HepG2 (cell line): ENCODE results near the gene TET2. TPM values are rescaled to one million over a fixed set of nuclear protein-coding genes. Genes with fewer than 3 reads are reported as not detected.

Experiments used
- ATAC-seq: fragments of 200-7000 bp; cut with Tn5 transposase; 3 replicates; pipeline ENCODE4 v1.9.1; 2020; ENCODE audit warnings: mild to moderate bottlenecking, moderate library complexity
- BruUV-seq: library from RNA; stranded (reverse); fragments of 400-500 nt; replicated peaks from 2 replicates; lab custom pipeline; 2021; lab: Mats Ljungman, UMichigan
- CTCF ChIA-PET: fragments of 300-600 bp; formaldehyde crosslinking; extraction: SDS; loops from one replicate; lab custom pipeline; 2021; ENCODE audit warnings: low total read pairs, inconsistent platforms, low intra/inter-chr PET ratio; lab: Yijun Ruan, JAX
- POLR2A ChIA-PET: fragments of 350-600 bp; sonication (Branson Sonifier 250); formaldehyde crosslinking; loops from one replicate; lab custom pipeline; 2020; ENCODE audit warnings: antibody characterized with exemption, inconsistent platforms; lab: Yijun Ruan, JAX
- DNase-seq: peaks from one replicate; pipeline ENCODE4 v3.0.0-alpha.2; 2015; ENCODE audit warnings: low spot score
- FAIRE-seq: peaks from 3 replicates; lab custom pipeline; 2011; peaks lifted over from hg19 to GRCh38; lab: Jason Lieb, UNC
- H2AFZ ChIP-seq: one replicate; pipeline ENCODE4 v1.6.1; 2011; ENCODE audit warnings: low read length, inconsistent platforms
- H3K27ac ChIP-seq: fragments of 300-600 bp; 3 replicates; pipeline ENCODE4 v1.8.0; 2011; ENCODE audit warnings: mixed run types, mild to moderate bottlenecking, mixed read lengths, low read length, inconsistent platforms; ENCODE audit not compliant: insufficient read depth; ENCODE audit errors: extremely low read length
- H3K27me3 ChIP-seq, 2 experiments: fragments of 200-600 bp in 1 of 2; 2 replicates in 1 of 2; 3 replicates in 1 of 2; pipeline versions ENCODE4 v1.6.0 to v1.8.0; 2011; ENCODE audit warnings: low read length in 2 of 2, mild to moderate bottlenecking in 2 of 2, moderate library complexity in 2 of 2, inconsistent platforms in 1 of 2; ENCODE audit not compliant: insufficient read depth in 2 of 2, control insufficient read depth in 1 of 2
- H3K36me3 ChIP-seq, 2 experiments: fragments of 200-600 bp in 1 of 2; replicated peaks in 1 of 2; 2 replicates in 1 of 2; 3 replicates in 1 of 2; pipeline versions ENCODE4 v1.5.1 to v1.8.0; 2011; ENCODE audit warnings: low read length in 2 of 2, inconsistent platforms in 1 of 2; ENCODE audit not compliant: insufficient read depth in 2 of 2, control insufficient read depth in 1 of 2
- H3K4me1 ChIP-seq: 2 replicates; pipeline ENCODE4 v1.5.1; 2012; ENCODE audit warnings: low read length, inconsistent platforms; ENCODE audit not compliant: insufficient read depth
- H3K4me2 ChIP-seq: 2 replicates; pipeline ENCODE4 v1.6.0; 2011; ENCODE audit warnings: low read depth, low read length, inconsistent platforms
- H3K4me3 ChIP-seq, 3 experiments: fragments of 200-600 bp in 1 of 3; sonication (generic), shearing (Covaris generic) in 1 of 3; replicated peaks in 1 of 3; 2 replicates each; pipeline ENCODE4 v1.5.1; 2011 to 2016; ENCODE audit warnings: low read length in 3 of 3, inconsistent platforms in 2 of 3, low read depth in 2 of 3, mild to moderate bottlenecking in 2 of 3, control low read depth in 1 of 3, mixed read lengths in 1 of 3; ENCODE audit not compliant: insufficient read depth in 1 of 3
- H3K79me2 ChIP-seq: one replicate; pipeline ENCODE4 v1.6.1; 2011; ENCODE audit warnings: low read length, inconsistent platforms; ENCODE audit not compliant: insufficient read depth
- H3K9ac ChIP-seq: 2 replicates; pipeline ENCODE4 v1.6.0; 2011; ENCODE audit warnings: mild to moderate bottlenecking, low read depth, low read length, inconsistent platforms; ENCODE audit not compliant: insufficient read depth
- H3K9me3 ChIP-seq: 2 replicates; pipeline ENCODE4 v1.5.1; 2012; ENCODE audit warnings: mild to moderate bottlenecking, low read length
- H4K20me1 ChIP-seq: 2 replicates; pipeline ENCODE4 v1.6.0; 2011; ENCODE audit warnings: inconsistent platforms, mild to moderate bottlenecking, low read length, moderate library complexity; ENCODE audit not compliant: insufficient read depth
- HDAC6 ChIP-seq: fragments of 200-600 bp; sonication (generic); IDR thresholded peaks from 2 replicates; pipeline ENCODE4 v1.7.0; 2017; ENCODE audit warnings: mild to moderate bottlenecking, antibody characterized with exemption, low read length, low read depth
- IKZF1 ChIP-seq: fragments of 450-650 bp; IDR thresholded peaks from 2 replicates; pipeline ENCODE4 v1.7.1; 2016
- KLF13 ChIP-seq: sonication (generic); formaldehyde crosslinking; IDR thresholded peaks from 2 replicates; pipeline ENCODE4 v1.4.0; 2020; ENCODE audit warnings: mild to moderate bottlenecking, missing genetic modification reagents
- MXD4 ChIP-seq: IDR thresholded peaks from 2 replicates; pipeline ENCODE4 v1.6.1; 2016; ENCODE audit warnings: mild to moderate bottlenecking, missing biosample characterization, missing genetic modification reagents
- NFYB ChIP-seq: sonication (generic); formaldehyde crosslinking; IDR thresholded peaks from 2 replicates; pipeline ENCODE4 v1.4.0; 2020; ENCODE audit warnings: missing genetic modification reagents
- NR3C1 ChIP-seq: sonication (generic); formaldehyde crosslinking; IDR thresholded peaks from 2 replicates; pipeline ENCODE4 v1.4.0; 2020; ENCODE audit warnings: missing genetic modification reagents
- PTBP1 ChIP-seq: fragments of 200-400 bp; formaldehyde crosslinking; IDR thresholded peaks from 2 replicates; pipeline ENCODE4 v1.6.1; 2018; ENCODE audit warnings: low read length, low read depth; ENCODE audit not compliant: poor library complexity, severe bottlenecking
- RBM39 ChIP-seq: fragments of 200-400 bp; formaldehyde crosslinking; IDR thresholded peaks from one replicate; pipeline ENCODE4 v1.6.1; 2018; ENCODE audit warnings: antibody characterized with exemption, mild to moderate bottlenecking, low read depth, low read length; ENCODE audit not compliant: poor library complexity, severe bottlenecking
- SOX13 ChIP-seq, 3 experiments: fragments of 450-650 bp in 1 of 3; sonication (generic) in 1 of 3; formaldehyde crosslinking in 1 of 3; IDR thresholded peaks in 2 of 3; conservative IDR thresholded peaks in 1 of 3; 2 replicates each; pipeline versions ENCODE4 v1.5.0 to v1.6.1; 2016 to 2020; ENCODE audit warnings: antibody characterized with exemption in 1 of 3, mild to moderate bottlenecking in 1 of 3, missing compliant biosample characterization in 1 of 3, missing genetic modification reagents in 1 of 3, moderate library complexity in 1 of 3
- TP53 ChIP-seq: sonication (generic); formaldehyde crosslinking; conservative IDR thresholded peaks from 2 replicates; pipeline ENCODE4 v1.4.0; 2020; ENCODE audit warnings: missing genetic modification reagents
- U2AF1 ChIP-seq: fragments of 200-400 bp; formaldehyde crosslinking; optimal IDR thresholded peaks from 2 replicates; pipeline ENCODE3; 2017; ENCODE audit warnings: mild to moderate bottlenecking, low read depth, low read length
- ZNF253 ChIP-seq: sonication (generic); formaldehyde crosslinking; IDR thresholded peaks from 2 replicates; pipeline ENCODE4 v1.8.0; 2022; ENCODE audit warnings: mild to moderate bottlenecking, missing genetic modification reagents, borderline replicate concordance
- ZNF567 ChIP-seq: sonication (generic); formaldehyde crosslinking; IDR thresholded peaks from 2 replicates; pipeline ENCODE4 v1.8.1; 2023; ENCODE audit warnings: mild to moderate bottlenecking, missing genetic modification reagents, borderline replicate concordance
- ZNF629 ChIP-seq: sonication (generic); formaldehyde crosslinking; conservative IDR thresholded peaks from 2 replicates; pipeline ENCODE4 v1.5.0; 2020; ENCODE audit warnings: missing genetic modification reagents
- ZNF678 ChIP-seq: sonication (generic); formaldehyde crosslinking; IDR thresholded peaks from 2 replicates; pipeline ENCODE4 v1.4.0; 2020; ENCODE audit warnings: mild to moderate bottlenecking, missing genetic modification reagents
- WGBS: methylation state at CpG from one replicate; pipeline ENCODE4 v1.1.6; 2017; ENCODE audit warnings: low lambda C conversion rate; 5-methylcytosine and 5-hydroxymethylcytosine counted together
- in situ Hi-C: cut with HindIII; loops from 2 replicates; pipeline ENCODE4 v1.10.0; 2017; ENCODE audit warnings: low pct_unique_long_range_greater_than_20kb; ENCODE audit not compliant: extremely low pct_ligation_motif_present
- intact Hi-C: fragments of 100-400 bp; cut with micrococcal nuclease; formaldehyde crosslinking; loops from one replicate; pipeline ENCODE4 v1.10.0; 2022; ENCODE audit not compliant: unreplicated experiment
- polyA plus RNA-seq, 8 experiments: library from polyadenylated mRNA; depleted of rRNA in 3 of 8; stranded (reverse) in 7 of 8; unstranded in 1 of 8; fragments of >200 nt; fragmentation: Illumina TruSeq in 4 of 8; extraction: Trizol in 4 of 8; gene quantifications; 2 replicates each; pipeline versions ENCODE4 v1.2.1 to v1.2.3, GENCODE V29; 2011 to 2016; ENCODE audit warnings: low read depth in 4 of 8, missing spikeins in 1 of 8, mixed read lengths in 1 of 8; ENCODE audit not compliant: insufficient read depth in 1 of 8
- total RNA-seq, 5 experiments: library from RNA; depleted of rRNA; stranded (reverse); fragments of >200 nt; fragmentation: Illumina TruSeq; extraction: Trizol; gene quantifications; 2 replicates each; pipeline ENCODE4 v1.2.3, GENCODE V29; 2016; ENCODE audit warnings: low read depth in 1 of 5
- TF ChIP-seq, protein P1 (sequence below): sonication (generic); formaldehyde crosslinking; IDR thresholded peaks from 2 replicates; pipeline ENCODE4 v1.4.0; 2020; ENCODE audit warnings: missing genetic modification reagents

TET2 gene
- total and polyA plus RNA-seq, 2 of the 13 experiments (the other 11 are each of a cell fraction or from before 2014, with no cell fraction given): 4.7 to 4.8 TPM

DNA sequence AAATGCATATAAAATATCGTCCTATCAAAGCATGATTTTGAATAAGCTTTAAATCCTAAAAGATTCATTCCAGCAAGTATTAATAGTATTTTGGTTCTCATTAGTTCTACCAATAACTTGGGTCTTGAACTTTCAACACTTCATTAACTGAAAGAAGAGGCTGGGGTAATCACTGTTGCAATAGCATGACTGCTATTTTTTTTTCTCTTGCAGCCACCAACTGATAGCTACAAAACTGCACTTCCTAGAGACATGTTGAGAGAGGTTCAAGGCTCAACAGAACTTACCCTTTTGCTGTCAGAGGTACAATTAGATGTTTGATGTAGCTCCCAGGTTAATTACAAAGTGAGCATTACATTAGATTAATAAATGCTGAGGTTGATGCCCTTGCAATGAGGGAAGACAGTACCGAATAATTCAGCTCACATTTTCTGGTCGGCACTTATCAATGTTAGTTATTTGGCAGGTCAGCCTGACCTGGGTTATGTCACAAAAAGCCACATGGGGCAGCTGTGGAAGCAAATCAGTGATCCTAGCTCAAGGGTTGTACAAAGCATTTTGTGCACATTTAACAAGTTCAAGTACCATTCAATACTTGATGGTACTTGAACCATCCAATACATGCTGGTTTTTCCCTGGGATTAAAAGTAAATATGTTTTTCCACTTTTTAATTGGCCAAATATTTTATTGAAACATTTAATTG lies 29.9 kb upstream of the TET2 start:
- ATAC-seq: no peak
- no peaks in the 10 kb centered on the region for H3K9me3 ChIP-seq
- TF ChIP-seq HDAC6 (no peak), ZNF253 (CRISPR knock-in tag) (no peak)
- TF ChIP-seq, protein P1, sequence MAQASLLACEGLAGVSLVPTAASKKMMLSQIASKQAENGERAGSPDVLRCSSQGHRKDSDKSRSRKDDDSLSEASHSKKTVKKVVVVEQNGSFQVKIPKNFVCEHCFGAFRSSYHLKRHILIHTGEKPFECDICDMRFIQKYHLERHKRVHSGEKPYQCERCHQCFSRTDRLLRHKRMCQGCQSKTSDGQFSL (CRISPR knock-in tag): no peak
- TF ChIP-seq, all 625 proteins: peak for 0
- Histone ChIP-seq H4K20me1 (no peaks in the 10 kb centered on the region), H3K36me3 (no peaks in the 10 kb centered on the region), H3K4me3 (no peak overlapping the region), H3K27me3 (no peaks in the 10 kb centered on the region), H3K9ac (no peak overlapping the region), H3K27ac (no peak overlapping the region), H3K79me2 (no peaks in the 10 kb centered on the region), H2AFZ (no peak overlapping the region), H3K4me2 (no peak overlapping the region), H3K4me1 (no peaks in the 10 kb centered on the region)
- no TSS peak for BruUV-seq
- FAIRE-seq: no peak
- in situ Hi-C loops: no loop called here
- WGBS: 58% methylated on average over 3 of the region's 3 CpGs
- DNase-seq: no peak
- intact Hi-C loops: no loop called here
- ChIA-PET CTCF (no interaction called here), POLR2A (no interaction called here)

DNA sequence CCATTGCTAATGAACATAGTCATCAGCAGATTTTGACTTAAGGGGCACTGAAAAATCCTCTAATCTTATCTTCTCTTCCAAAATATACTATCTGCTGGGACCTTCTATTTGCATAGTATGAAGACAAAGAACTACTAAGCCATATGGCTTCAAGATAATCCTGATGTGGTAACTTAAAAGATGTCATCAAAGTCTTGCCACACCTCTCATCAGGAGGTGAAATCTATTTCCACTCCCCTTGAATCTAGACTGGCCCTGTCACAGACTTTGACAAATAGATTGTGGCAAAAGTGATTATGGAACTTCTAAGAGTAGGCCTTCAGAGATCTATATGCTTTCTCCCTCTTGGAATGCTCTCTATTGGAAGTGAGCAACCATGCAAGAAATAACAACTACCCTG lies 27.3 kb upstream of the TET2 start:
- H3K4me1 ChIP-seq: no peaks in the 10 kb centered on the region
- ChIA-PET POLR2A (no interaction called here), CTCF (no interaction called here)
- no peaks in the 10 kb centered on the region for H4K20me1 ChIP-seq
- H3K9me3 ChIP-seq: no peaks in the 10 kb centered on the region
- no TSS peak for BruUV-seq
- no peaks in the 10 kb centered on the region for H3K27me3 ChIP-seq
- FAIRE-seq: no peak
- no peak overlapping the region for H2AFZ ChIP-seq
- intact Hi-C loops (no loop called here), in situ Hi-C loops (no loop called here)
- no peak for DNase-seq
- no peak for ATAC-seq
- TF ChIP-seq PTBP1 (no peak), ZNF567 (no peak), KLF13 (CRISPR knock-in tag) (no peak), U2AF1 (no peak), MXD4 (no peak), RBM39 (no peak), NR3C1 (CRISPR knock-in tag) (no peak), SOX13 (IDR thresholded peaks at IDR 0.05) (no peak), SOX13 (CRISPR knock-in tag; conservative IDR thresholded peaks at IDR 0.05 in 1 of 2, IDR thresholded peaks at IDR 0.05 in 1 of 2) (no peak), ZNF629 (no peak), ZNF678 (CRISPR knock-in tag) (no peak), IKZF1 (no peak), NFYB (CRISPR knock-in tag) (no peak), TP53 (no peak)
- H3K36me3 ChIP-seq: no peaks in the 10 kb centered on the region
- no peak overlapping the region for H3K4me2 ChIP-seq
- no peak overlapping the region for H3K9ac ChIP-seq
- H3K27ac ChIP-seq: no peak overlapping the region
- H3K79me2 ChIP-seq: no peaks in the 10 kb centered on the region
- H3K4me3 ChIP-seq: no peak overlapping the region
